SH-SY5Y (cell line): ENCODE data around the gene SGTA.

ENCODE experiments used
- GATA2 ChIP-seq: IDR thresholded peaks from 2 replicates; pipeline ENCODE4 v1.6.1; 2011; ENCODE audit warnings: mild to moderate bottlenecking, low read depth, low read length
- GATA3 ChIP-seq: IDR thresholded peaks from 2 replicates; pipeline ENCODE4 v1.6.1; 2011; ENCODE audit warnings: low read depth, mild to moderate bottlenecking, low read length, moderate library complexity

The SGTA gene

DNA sequence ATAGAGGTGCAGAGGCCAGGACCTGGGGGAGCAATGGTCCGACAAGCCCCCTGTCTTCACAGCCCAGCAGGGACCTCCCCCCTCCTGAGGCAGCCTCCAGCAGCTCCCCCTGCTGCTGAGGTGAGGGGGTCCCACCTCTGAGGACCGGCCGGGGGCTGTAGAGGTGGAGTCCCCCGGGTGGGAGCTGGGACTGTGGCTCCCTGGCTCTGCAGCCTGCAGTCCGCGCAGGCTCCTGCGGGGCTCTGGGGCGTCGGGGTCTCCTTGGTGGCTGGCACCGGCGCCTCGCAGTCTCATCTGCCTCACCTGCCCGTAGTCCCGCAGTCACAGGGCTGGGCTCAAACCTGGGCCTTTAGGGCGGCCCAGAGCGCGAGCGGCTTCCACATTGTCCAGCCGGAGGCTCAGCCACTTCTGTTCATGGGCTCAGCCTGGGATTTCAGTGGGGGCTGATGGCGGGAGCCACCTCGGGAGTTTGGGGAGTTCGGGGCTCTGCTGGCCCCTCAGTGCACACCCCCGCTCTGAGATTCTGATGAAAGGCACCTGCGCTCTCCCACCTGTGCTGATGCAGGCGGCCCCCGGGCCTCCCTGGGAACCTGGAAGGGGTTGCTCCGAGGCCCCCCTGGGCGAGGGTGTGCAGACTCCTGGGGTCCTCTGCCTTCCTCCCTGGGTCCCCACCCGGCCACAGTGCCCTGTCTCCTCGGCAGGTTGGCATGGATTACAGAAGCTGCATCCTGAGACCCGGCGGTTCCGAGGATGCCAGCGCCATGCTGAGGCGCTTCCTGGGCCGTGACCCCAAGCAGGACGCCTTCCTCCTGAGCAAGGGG lies 29.6 kb upstream of the SGTA start:
- TF ChIP-seq GATA2 (no peak), GATA3 (no peak)

DNA sequence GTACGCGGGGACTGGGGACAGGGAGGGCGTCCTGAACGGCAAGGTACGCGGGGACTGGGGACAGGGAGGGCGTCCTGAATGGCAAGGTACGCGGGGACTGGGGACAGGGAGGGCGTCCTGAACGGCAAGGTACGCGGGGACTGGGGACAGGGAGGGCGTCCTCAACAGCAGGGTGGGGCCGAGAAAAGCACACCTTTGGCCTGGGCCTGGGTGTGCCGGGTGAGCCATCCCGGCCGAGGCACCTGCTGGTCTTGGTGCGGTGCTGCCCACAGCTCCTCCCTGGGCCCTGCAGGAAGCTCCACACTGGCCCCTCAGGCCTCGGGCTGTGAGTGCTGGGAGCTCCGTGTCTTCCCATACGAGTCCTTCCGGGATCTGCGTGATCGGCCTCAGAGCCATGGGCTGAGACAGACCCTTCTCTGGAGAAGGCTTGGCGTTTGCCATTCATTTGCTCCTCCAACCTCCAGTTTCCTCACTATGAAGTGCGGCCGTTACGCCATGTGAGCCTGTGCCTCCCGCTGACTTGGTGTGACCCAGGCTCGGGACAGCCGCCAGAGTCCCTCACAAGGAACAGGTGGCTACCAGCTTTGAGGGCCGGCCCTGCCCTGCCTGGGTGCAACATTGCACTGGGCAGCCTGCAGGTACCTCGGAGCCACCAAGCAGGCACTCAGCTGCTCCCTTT lies 28.8 kb upstream of the SGTA start:
- no peak for TF ChIP-seq GATA3
- no peak for TF ChIP-seq GATA2

DNA sequence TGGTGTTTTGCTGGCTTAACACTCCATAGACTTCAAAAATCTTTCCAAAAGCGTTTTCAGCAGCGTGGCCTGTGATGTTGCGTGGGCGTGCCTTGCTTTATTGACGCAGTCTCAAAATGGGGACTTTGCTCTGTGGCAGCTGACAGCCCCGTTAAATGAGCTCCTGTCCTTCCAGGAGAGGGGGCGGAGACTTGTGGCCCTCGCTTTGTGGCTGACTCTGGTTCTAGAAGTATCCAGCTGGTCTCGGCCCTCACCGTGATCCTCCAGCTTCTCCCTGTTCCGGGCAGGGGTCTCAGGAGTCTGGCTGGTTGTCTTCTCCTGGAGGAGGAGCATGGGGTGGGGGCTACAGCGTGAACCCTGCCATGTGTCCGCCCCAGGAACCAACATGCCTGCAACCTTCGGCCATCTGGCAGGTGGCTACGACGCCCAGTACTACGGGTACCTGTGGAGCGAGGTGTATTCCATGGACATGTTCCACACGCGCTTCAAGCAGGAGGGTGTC lies 28.2 kb upstream of the SGTA start:
- TF ChIP-seq GATA2 (no peak), GATA3 (no peak)

DNA sequence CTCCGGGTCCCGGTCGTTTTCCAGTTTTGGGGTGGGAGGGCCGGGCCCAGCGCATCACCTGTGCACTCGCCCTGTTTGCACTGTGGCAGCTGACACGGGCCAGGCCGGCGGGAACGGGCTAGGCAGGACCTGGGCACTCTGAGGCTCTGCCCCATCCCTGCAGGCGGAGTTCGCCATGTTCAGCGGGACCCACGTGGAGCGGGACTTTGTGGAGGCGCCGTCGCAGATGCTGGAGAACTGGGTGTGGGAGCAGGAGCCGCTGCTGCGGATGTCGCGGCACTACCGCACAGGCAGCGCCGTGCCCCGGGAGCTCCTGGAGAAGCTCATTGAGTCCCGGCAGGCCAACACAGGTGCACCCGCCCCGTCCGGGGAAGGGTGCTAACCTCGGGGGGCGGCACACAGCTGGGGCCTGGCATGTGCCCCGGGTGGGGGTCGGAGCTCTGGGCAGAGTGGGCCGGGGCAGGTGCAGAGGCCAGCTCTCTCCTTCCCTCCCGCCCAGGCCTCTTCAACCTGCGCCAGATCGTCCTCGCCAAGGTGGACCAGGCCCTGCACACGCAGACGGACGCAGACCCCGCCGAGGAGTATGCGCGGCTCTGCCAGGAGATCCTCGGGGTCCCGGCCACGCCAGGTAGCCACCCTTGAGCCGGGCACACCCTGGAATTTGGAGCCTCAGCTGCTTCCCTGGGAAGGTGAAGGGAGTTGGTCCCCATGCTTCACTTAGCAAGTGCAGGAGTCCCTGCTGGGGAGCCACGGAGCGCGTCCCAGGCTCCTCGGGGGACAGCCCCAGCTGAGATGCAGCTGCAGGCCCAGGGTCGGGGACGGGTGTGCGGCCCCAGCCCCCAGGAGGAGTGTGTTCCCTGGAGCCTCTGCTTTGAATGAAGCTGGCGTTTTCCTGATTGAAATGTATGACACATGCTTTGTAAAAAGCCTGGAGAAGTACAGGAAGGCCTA lies 27.3 kb upstream of the SGTA start:
- TF ChIP-seq GATA3 (no peak), GATA2 (no peak)

DNA sequence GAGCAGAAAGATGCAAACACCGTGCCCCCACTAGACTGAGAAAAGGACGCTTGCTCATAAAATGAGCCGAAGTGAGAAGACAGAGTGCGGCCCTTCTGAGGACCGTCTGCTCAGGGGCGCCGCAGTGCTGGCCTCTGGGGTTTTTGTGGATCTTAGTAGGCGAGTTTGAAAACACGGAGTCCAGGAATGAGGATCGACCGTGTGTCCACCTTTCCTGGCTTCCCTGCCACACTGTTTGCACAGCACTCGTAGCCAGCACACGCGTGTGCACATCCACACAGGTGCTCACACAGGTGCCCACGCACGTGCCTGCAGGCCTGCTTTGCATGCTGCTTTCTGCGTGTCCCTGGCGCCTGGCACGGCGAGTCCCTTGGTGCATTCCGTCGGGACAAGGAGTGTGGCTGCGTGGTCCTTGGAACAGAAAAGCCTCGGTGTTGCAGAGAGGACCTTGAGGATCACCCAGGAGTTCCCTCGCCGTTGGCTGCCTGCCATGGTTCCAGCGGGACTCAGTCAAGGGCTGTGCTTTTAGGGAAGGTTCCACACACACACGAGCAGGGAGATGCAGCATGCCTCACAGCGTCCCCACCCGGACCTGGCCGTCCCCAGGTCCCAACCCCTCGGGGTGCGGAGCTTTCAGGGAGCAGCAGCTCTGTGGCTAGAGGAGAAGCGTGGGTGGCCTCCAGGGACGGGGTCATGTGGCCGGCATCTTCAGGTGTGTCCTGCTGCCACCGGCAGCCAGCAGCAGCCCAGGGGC lies 26.5 kb upstream of the SGTA start:
- no peak for TF ChIP-seq GATA2
- TF ChIP-seq GATA3 = no peak

DNA sequence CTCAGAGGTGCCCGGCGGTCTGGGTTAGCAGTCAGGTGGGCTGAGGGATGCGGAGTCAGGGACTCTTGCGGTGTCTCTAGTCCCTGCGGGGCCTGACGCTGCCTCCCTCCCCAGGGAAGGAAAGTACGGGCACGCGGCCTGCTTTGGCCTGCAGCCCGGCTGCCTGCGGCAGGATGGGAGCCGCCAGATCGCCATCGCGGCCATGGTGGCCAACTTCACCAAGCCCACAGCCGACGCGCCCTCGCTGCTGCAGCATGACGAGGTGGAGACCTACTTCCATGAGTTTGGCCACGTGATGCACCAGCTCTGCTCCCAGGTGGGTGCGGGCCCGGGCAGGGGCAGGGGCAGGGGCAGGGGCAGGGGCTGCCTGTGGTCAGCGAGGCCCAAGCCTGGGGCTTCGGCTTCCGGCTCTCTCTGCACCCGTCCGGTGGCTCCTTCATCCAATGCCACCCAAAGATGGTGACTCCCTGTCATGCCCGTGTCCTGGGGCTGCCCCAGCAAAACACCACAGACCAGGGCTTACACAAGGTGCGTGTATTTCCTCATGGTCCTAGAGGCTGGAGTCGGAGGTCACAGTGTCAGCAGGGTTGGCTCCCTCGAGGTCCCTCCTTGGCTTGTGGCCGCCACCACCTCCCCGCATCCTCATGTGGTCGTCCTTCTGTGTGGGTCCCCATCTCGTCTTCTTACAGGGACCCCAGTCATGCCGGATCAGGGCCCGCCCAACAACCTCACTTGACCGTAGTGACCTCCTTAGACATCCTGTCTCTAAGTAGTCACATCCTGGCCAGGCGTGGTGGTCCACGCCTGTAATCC lies 25.3 kb upstream of the SGTA start:
- TF ChIP-seq GATA3 (no peak), GATA2 (no peak)

DNA sequence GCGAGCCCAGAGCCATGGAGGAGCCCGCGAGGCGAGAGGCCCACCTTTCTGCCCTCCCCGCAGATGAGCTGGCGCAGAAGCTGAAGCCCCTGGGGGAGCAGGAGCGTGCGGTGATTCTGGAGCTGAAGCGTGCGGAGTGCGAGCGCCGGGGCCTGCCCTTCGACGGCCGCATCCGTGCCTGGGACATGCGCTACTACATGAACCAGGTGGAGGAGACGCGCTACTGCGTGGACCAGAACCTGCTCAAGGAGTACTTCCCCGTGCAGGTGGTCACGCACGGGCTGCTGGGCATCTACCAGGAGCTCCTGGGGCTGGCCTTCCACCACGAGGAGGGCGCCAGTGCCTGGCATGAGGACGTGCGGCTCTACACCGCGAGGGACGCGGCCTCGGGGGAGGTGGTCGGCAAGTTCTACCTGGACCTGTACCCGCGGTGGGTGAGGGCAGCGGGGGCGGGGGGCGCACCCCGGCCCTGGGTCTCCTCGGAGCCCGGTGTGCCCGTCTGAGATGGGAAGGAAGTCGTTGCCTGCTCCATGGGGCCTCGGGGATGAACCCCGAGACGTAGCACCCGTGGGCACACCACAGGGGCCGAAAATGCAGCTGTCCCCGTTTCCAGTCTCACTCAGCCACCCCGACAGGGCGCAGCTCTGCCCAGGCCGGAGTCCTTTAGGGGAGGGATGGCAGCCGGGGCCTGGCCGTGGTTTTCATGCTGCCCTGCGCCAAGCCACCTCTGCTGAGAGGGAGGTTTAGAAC lies 24.5 kb upstream of the SGTA start:
- TF ChIP-seq GATA3 (no peak), GATA2 (no peak)

DNA sequence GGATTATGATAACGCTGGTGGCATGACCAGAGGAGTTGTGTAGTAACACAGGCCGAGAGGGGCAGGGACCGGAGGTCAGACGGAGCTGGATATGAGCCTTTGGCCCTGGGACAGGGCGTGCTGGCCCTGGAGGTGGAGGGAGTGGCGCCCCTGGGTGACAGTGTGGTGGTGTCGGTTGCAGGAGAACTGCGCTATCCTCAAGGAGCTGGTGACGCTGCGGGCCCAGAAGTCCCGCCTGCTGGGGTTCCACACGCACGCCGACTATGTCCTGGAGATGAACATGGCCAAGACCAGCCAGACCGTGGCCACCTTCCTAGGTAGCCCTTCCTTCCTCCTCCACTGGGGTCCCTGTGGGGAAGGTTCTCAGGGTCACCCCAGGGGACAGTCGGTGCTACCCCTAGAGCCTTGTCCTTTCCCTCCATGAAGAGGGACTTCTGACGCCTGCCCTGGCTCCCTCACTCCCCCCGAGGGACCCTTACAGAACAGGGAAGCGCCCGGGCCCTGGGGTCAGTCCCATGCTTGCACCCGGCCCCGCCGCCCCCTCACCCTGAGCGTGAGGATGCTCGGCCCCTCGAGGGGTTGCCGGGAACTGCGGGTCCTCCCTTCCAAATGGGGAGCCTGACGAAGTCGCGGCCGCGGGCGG lies 23.8 kb upstream of the SGTA start:
- TF ChIP-seq GATA2 = no peak
- no peak for TF ChIP-seq GATA3

DNA sequence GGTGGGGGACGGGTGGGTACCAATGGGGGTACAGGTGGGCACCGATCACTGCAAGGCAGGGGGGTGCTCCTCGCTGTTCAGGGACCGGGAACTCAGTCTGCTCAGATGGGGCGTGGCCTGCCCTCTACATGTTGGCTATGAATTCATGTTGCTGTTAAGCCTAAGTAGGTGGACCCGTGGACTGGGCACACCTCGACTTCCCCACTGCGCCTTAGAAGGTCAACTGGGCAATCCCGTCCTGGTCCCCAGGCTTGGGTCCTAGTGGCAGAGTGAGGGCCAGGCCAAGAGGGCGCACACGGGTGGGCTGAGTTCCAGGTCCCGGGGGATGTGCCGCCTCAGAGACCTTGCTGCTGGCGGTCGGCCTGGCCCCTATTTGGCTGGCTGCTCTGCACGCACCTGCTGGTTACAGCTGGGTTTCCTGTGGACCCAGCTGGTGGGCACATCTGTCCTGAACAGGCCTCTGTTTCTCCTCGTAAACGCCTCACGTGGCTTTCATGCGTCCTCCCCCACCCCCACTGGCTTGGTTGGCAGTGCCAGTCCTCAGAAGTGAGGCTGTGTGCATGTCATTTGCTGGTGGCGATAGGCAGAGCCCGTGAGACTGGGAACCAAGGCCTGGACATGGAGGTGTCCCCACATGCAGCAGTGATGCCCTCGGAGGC lies 23.0 kb upstream of the SGTA start:
- no peak for TF ChIP-seq GATA3
- TF ChIP-seq GATA2 = no peak

DNA sequence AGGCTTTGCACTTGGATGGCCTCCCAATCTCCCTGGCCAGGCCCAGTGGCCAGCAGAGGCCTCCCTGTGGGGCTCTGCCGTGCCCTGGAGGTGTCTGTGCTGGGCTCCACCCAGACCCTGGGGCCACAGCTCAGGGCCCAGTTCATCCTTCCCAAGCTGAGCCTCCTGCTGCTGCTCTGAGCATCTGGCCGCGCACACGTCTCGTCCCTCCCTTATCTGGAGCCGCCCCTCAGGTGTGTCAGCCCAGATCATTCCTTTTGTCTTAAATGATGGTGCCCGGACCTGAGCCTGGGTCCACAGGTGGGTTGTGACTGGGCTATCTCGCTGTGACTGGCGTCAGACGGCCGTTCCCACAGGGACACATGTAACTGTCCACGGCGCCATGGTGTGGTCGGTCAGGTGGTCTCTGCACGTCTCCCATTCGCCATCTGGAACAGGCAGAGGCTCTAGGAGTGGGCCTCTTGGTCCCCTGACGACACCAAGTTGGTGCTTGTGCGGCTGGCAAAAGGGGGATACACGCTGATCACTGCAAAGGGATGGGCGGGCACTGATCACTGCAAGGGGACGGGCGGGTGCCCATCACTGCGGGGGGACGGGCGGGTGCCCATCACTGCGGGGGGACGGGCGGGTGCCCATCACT lies 22.3 kb upstream of the SGTA start:
- TF ChIP-seq GATA3 = no peak
- TF ChIP-seq GATA2 = no peak
